SK-N-SH treated with all-trans-retinoic acid at 6 μM for 48 hours (cell line): ENCODE data around the gene FAM229B.

Experiments
- ARNTL ChIP-seq: fragments of 450-650 bp; formaldehyde crosslinking; IDR thresholded peaks from 2 replicates; pipeline ENCODE4 v1.5.0; 2020; ENCODE audit warnings: low read depth, mild to moderate bottlenecking, moderate library complexity, borderline replicate concordance
- PATZ1 ChIP-seq: fragments of 250-450 bp; sonication (Bioruptor Pico); IDR thresholded peaks from 2 replicates; pipeline ENCODE4 v1.8.0; 2020; ENCODE audit warnings: mild to moderate bottlenecking, moderate library complexity, borderline replicate concordance
- POU6F1 ChIP-seq: fragments of 250-450 bp; sonication (Bioruptor Pico); IDR thresholded peaks from 2 replicates; pipeline ENCODE4 v1.8.0; 2021; ENCODE audit warnings: low read depth, mild to moderate bottlenecking, moderate library complexity, borderline replicate concordance
- PPARA ChIP-seq: fragments of 250-450 bp; sonication (Bioruptor Pico); IDR thresholded peaks from 2 replicates; pipeline ENCODE4 v1.5.0; 2020; ENCODE audit warnings: mild to moderate bottlenecking, borderline replicate concordance
- RARB ChIP-seq: fragments of 250-450 bp; sonication (Bioruptor Pico); IDR thresholded peaks from 2 replicates; pipeline ENCODE4 v1.8.0; 2021; ENCODE audit warnings: mild to moderate bottlenecking, moderate library complexity
- TSHZ2 ChIP-seq: fragments of 250-450 bp; sonication (Bioruptor Pico); IDR thresholded peaks from 2 replicates; pipeline ENCODE4 v1.5.0; 2020; ENCODE audit warnings: mild to moderate bottlenecking, moderate library complexity
- ZC3H10 ChIP-seq: fragments of 250-450 bp; sonication (Bioruptor Pico); IDR thresholded peaks from 2 replicates; pipeline ENCODE4 v1.5.1; 2021; ENCODE audit warnings: mild to moderate bottlenecking, moderate library complexity
- ZFP30 ChIP-seq: fragments of 450-650 bp; formaldehyde crosslinking; IDR thresholded peaks from 2 replicates; pipeline ENCODE4 v1.5.0; 2022; ENCODE audit warnings: mild to moderate bottlenecking, moderate library complexity
- ZNF565 ChIP-seq: fragments of 450-650 bp; formaldehyde crosslinking; conservative IDR thresholded peaks from 2 replicates; pipeline ENCODE4 v1.5.0; 2020; ENCODE audit warnings: low read depth, mild to moderate bottlenecking, moderate library complexity
- ZNF8 ChIP-seq: fragments of 450-650 bp; formaldehyde crosslinking; IDR thresholded peaks from 2 replicates; pipeline ENCODE4 v1.5.0; 2020; ENCODE audit warnings: mild to moderate bottlenecking, moderate library complexity

DNA sequence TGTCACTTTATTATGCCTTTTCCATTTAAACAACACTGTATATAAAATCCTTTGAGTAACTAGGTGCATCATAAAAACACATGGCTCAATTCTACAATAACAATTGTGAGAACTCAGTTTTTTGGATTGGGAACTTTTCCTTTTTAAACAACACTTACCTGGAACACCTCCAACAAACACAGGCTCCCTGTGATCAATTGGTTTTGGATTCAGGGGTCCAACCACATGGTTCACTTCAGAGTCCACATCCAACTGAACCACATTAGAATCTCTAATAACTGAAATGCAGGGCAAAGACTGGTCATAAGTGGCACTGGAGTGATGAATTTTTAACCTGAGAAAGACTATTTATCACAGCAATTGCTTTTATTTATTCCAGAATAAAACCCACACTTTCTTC, 26.5 kb downstream of the FAM229B start:
- TF ChIP-seq ZFP30 (CRISPR knock-in tag) (no peak), ZNF565 (no peak), PATZ1 (CRISPR knock-in tag) (no peak), RARB (no peak), ZC3H10 (CRISPR knock-in tag) (no peak), ZNF8 (CRISPR knock-in tag) (no peak), ARNTL (CRISPR knock-in tag) (no peak), PPARA (CRISPR knock-in tag) (no peak), POU6F1 (no peak), TSHZ2 (CRISPR knock-in tag) (no peak)
